ENCODE results near the gene MMP13.

DNA sequence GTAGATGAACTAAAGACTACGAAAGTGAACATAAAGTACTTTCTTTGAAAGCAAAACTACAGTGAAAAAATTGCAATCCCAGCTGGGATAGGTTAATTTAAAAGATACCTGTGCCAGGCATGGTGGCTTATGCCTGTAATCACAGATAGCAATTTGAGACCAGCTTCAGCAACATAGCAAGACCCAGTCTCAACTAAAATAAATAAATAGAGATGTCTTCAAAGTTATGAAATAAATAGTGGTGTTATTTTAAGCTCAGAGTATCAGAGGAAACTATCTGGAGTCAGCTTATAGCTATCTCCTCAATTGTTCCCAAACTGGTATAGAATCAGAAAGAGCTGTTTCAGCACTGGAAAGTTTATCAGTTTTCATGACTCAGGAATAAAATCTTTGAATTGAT lies 17.3 kb upstream of the MMP13 start:
- TF ChIP-seq, protein P1, sequence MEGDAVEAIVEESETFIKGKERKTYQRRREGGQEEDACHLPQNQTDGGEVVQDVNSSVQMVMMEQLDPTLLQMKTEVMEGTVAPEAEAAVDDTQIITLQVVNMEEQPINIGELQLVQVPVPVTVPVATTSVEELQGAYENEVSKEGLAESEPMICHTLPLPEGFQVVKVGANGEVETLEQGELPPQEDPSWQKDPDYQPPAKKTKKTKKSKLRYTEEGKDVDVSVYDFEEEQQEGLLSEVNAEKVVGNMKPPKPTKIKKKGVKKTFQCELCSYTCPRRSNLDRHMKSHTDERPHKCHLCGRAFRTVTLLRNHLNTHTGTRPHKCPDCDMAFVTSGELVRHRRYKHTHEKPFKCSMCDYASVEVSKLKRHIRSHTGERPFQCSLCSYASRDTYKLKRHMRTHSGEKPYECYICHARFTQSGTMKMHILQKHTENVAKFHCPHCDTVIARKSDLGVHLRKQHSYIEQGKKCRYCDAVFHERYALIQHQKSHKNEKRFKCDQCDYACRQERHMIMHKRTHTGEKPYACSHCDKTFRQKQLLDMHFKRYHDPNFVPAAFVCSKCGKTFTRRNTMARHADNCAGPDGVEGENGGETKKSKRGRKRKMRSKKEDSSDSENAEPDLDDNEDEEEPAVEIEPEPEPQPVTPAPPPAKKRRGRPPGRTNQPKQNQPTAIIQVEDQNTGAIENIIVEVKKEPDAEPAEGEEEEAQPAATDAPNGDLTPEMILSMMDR (conservative IDR thresholded peaks at IDR 0.05; ENCODE audit: low read length) = no peak
- no peak for TF ChIP-seq EZH2phosphoT487 (IDR thresholded peaks at IDR 0.05; ENCODE audit: borderline replicate concordance, low read depth, low read length)

All from OCI-LY7 (cell line).